HG02798 (cell line): ENCODE data around the gene PGRMC2.
"Not testable (repeated sequence)": the region's sequence is repeated elsewhere in the genome, so short reads cannot be mapped to it uniquely, and the experiment has no call there.

ENCODE experiments used
- ATAC-seq: cut with Tn5 transposase; IDR thresholded peaks from one replicate; pipeline ENCODE4 v1.9.1; 2021; ENCODE audit warnings: mild to moderate bottlenecking; ENCODE audit not compliant: unreplicated experiment, poor library complexity

The PGRMC2 gene

GRCh38 chr4:128275346-128275745, 12.3 kb downstream of the PGRMC2 start:
- ATAC-seq: no peak

- ATAC-seq: no peak
Measured at GRCh38 chr4:128271551-128271950, 16.1 kb downstream of the PGRMC2 start.

- no peak for ATAC-seq
Measured at GRCh38 chr4:128268970-128269369, 18.6 kb downstream of the PGRMC2 start.

- no peak for ATAC-seq
Measured at GRCh38 chr4:128267745-128268144, 19.9 kb downstream of the PGRMC2 start.

GRCh38 chr4:128267171-128267570, 20.4 kb downstream of the PGRMC2 start:
- ATAC-seq: not testable (repeated sequence)

GRCh38 chr4:128265550-128265949, 22.1 kb downstream of the PGRMC2 start:
- not testable (repeated sequence) for ATAC-seq

GRCh38 chr4:128259889-128260288, 27.7 kb downstream of the PGRMC2 start:
- not testable (repeated sequence) for ATAC-seq

GRCh38 chr4:128258166-128258565, 29.4 kb downstream of the PGRMC2 start:
- ATAC-seq: not testable (repeated sequence)

- no peak for ATAC-seq
Measured at GRCh38 chr4:128256539-128256938, 31.1 kb downstream of the PGRMC2 start.

- ATAC-seq: no peak
Measured at GRCh38 chr4:128255906-128256305, 31.7 kb downstream of the PGRMC2 start.

- no peak for ATAC-seq
Measured at GRCh38 chr4:128249787-128250668, 37.6 kb downstream of the PGRMC2 start.

- ATAC-seq: no peak
Measured at GRCh38 chr4:128247906-128248305, 39.7 kb downstream of the PGRMC2 start.

GRCh38 chr4:128245391-128245790, 42.2 kb downstream of the PGRMC2 start:
- ATAC-seq: not testable (repeated sequence)

- no peak for ATAC-seq
Measured at GRCh38 chr4:128244379-128244778, 43.2 kb downstream of the PGRMC2 start.

GRCh38 chr4:128242601-128243000, 45.0 kb downstream of the PGRMC2 start:
- no peak for ATAC-seq

GRCh38 chr4:128241981-128242380, 45.6 kb downstream of the PGRMC2 start:
- ATAC-seq: no peak

GRCh38 chr4:128241425-128241913, 46.1 kb downstream of the PGRMC2 start:
- ATAC-seq: peak; percentile 63

- ATAC-seq: peak; percentile 37
Measured at GRCh38 chr4:128241019-128241418, 46.6 kb downstream of the PGRMC2 start.

GRCh38 chr4:128234836-128235235, 52.8 kb downstream of the PGRMC2 start:
- no peak for ATAC-seq

- ATAC-seq: no peak
Measured at GRCh38 chr4:128232719-128233118, 54.9 kb downstream of the PGRMC2 start.

- ATAC-seq: no peak
Measured at GRCh38 chr4:128228845-128229795, 58.5 kb downstream of the PGRMC2 start.
